Lower leg skin (tissue), 4 donors: ENCODE measurements around the gene ZSWIM6. TPM values are rescaled to one million over a fixed set of nuclear protein-coding genes. Genes with fewer than 3 reads are reported as not detected.

Experiments
- DNase-seq, 2 donors: peaks; one replicate each; pipeline ENCODE4 v3.0.0-alpha.2; 2019; ENCODE audit warnings: low spot score in 2 of 2
- H3K4me3 ChIP-seq: fragments of 200-600 bp; sonication (generic); 2 replicates; pipeline ENCODE4 v1.5.1; 2017; ENCODE audit warnings: mild to moderate bottlenecking, low read depth; ENCODE audit not compliant: poor library complexity, severe bottlenecking
- CTCF ChIP-seq, 3 donors: fragments of 450-650 bp; IDR thresholded peaks; one replicate each; pipeline ENCODE4 v1.5.1; 2016; ENCODE audit warnings: antibody characterized with exemption in 3 of 3, mild to moderate bottlenecking in 3 of 3, moderate library complexity in 2 of 3
- POLR2A ChIP-seq, 2 donors: fragments of 450-650 bp; IDR thresholded peaks; one replicate each; pipeline ENCODE4 v1.6.1; 2016 to 2017; ENCODE audit warnings: antibody characterized with exemption in 2 of 2, mild to moderate bottlenecking in 1 of 2, moderate library complexity in 1 of 2
- WGBS, 2 donors: methylation state at CpG; one replicate each; pipeline ENCODE4 v1.1.5; 2018; 5-methylcytosine and 5-hydroxymethylcytosine counted together
- intact Hi-C: fragments of 100-400 bp; cut with DNase I; formaldehyde crosslinking; loops from one replicate; pipeline ENCODE4 v1.15.0; 2023; ENCODE audit warnings: low total_unique reads
- total RNA-seq, 4 donors: library from RNA; depleted of rRNA; stranded (reverse); fragments of >200 nt; gene quantifications; one replicate each; pipeline ENCODE4 v1.1.0, GENCODE V29; 2016

Gene ZSWIM6
- total RNA-seq, 4 donors from 2014 or later: 7.1 to 8.7 (median 8.1) TPM

DNA sequence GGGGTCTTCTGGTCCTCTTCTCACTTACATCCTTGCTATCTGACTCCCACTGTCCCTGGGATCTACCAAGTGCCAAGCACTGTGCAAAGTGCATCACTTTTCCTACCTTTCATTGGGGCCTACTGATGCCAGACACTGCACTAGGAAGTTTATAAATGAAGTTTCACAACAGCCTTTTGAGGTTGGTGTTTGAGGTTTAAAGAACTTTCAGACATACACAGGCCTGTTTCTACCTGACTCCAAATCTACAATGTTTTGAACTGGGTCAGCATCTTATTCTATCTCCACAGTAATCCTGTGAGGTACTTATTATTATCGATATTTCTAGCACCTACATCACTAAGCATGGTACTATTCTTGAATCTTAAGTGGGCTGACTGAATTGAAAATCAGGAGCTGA lies 227.7 kb downstream of the ZSWIM6 start:
- intact Hi-C loops: no loop called here
- H3K4me3 ChIP-seq: no peak overlapping the region
- 100% methylated on average over 1 of the region's 1 CpG for WGBS, 2 donors
- TF ChIP-seq POLR2A (IDR thresholded peaks at IDR 0.05) (no peak), CTCF (IDR thresholded peaks at IDR 0.05) (no peak)
- DNase-seq: no peak

- DNase-seq: no peak
- TF ChIP-seq POLR2A (IDR thresholded peaks at IDR 0.05) (no peak), CTCF (IDR thresholded peaks at IDR 0.05) (no peak)
- no peak overlapping the region for H3K4me3 ChIP-seq
- intact Hi-C loops: no loop called here
- WGBS, 2 donors: 94 to 97% methylated on average over 3 of the region's 3 CpGs
Measured at GRCh38 chr5:61563401-61563800, 231.3 kb downstream of the ZSWIM6 start.

DNA sequence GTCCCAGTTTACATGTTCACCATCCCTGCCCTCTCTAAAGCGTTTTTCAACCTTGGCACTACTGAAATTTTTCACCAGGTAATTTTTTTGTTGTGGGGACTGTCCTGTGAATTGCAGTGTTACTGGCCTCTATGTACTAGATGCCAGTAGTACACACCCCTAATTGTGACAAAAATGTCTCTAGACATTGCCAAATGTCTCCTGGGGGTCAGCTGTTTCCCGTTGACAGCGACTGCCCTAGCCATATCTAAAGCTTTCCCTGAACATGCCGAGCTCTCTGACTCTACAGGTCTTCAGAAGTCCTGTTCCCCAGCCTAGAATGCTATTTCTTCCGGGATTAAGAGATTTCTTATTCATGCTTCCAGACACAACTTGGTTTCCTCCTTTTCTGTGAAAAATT lies 235.3 kb downstream of the ZSWIM6 start:
- 81% methylated on average over 5 of the region's 5 CpGs for WGBS, 2 donors
- TF ChIP-seq POLR2A (IDR thresholded peaks at IDR 0.05) (no peak), CTCF (IDR thresholded peaks at IDR 0.05) (no peak)
- DNase-seq: no peak
- no peak overlapping the region for H3K4me3 ChIP-seq
- intact Hi-C loops: no loop called here

DNA sequence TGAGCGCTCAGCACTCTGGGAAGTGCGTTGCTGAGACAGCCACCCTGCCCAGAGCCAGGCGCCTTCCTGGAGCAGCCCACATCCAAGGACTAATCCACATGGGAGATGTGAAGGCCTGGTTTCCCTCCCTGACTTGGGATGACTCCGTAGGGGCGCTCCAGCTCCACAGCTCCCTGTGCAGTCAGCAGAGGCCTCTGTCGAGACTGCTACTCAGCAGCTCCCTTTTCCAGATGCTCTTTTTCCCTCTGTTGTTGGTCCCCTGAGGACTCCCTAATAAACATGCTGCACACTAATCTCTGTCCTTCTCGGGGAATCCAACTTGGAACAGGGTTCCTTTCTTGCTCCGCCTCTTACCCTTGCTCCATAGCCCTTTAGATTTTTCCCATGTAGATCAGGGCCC lies 237.3 kb downstream of the ZSWIM6 start:
- TF ChIP-seq POLR2A (IDR thresholded peaks at IDR 0.05) (no peak), CTCF (IDR thresholded peaks at IDR 0.05) (no peak)
- 68 to 77% methylated on average over 8 of the region's 8 CpGs for WGBS, 2 donors
- intact Hi-C loops: no loop called here
- no peak for DNase-seq
- no peak overlapping the region for H3K4me3 ChIP-seq

DNA sequence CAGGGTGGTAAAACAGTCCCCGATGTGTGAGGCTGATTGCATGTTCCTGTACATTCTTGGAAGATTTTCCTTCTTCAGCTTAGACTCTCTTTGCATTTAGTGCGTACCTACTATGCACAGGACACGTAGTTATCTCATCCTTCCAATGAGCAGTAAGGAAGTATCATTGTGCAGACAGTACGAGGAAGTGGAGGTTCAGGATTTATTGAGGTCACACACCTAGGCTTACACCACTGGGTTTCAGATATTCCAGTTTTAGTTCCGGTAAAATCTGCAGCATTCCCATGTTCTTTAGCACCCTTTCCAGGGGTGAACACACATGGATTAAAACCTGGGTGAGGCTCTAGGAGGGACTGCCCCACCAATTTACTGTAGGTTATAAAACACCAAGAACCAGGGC lies 238.7 kb downstream of the ZSWIM6 start:
- H3K4me3 ChIP-seq: no peak overlapping the region
- no peak for DNase-seq
- 82 to 88% methylated on average over 5 of the region's 5 CpGs for WGBS, 2 donors
- no peak for TF ChIP-seq CTCF (IDR thresholded peaks at IDR 0.05)
- TF ChIP-seq POLR2A (IDR thresholded peaks at IDR 0.05): no peak
- intact Hi-C loops: no loop called here

GRCh38 chr5:61572959-61573358 lies 240.9 kb downstream of the ZSWIM6 start:
- 85 to 91% methylated on average over 5 of the region's 5 CpGs for WGBS, 2 donors
- TF ChIP-seq POLR2A (IDR thresholded peaks at IDR 0.05) (no peak), CTCF (IDR thresholded peaks at IDR 0.05) (no peak)
- intact Hi-C loops: no loop called here
- no peak for DNase-seq
- no peak overlapping the region for H3K4me3 ChIP-seq
